ENCODE data around the gene AHNAK2.

DNA sequence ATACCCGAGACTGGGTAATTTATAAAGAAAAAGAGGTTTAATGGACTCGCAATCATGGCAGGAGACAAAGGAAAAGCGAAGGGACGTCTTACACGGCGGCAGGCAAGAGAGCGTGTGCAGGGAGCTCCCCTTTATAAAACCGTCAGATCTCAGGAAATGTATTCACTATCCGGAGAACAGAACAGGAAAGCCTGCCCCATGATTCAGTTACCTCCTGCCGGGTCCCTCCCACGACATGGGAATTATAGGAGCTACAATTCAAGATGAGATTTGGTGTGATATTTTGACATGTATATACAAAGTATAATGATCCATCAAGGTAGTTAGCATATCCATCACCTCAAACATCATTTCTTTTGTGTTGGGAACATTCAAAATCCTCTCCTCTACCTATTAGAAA is 45.0 kb upstream of the AHNAK2 start:
- TF ChIP-seq, protein P1, sequence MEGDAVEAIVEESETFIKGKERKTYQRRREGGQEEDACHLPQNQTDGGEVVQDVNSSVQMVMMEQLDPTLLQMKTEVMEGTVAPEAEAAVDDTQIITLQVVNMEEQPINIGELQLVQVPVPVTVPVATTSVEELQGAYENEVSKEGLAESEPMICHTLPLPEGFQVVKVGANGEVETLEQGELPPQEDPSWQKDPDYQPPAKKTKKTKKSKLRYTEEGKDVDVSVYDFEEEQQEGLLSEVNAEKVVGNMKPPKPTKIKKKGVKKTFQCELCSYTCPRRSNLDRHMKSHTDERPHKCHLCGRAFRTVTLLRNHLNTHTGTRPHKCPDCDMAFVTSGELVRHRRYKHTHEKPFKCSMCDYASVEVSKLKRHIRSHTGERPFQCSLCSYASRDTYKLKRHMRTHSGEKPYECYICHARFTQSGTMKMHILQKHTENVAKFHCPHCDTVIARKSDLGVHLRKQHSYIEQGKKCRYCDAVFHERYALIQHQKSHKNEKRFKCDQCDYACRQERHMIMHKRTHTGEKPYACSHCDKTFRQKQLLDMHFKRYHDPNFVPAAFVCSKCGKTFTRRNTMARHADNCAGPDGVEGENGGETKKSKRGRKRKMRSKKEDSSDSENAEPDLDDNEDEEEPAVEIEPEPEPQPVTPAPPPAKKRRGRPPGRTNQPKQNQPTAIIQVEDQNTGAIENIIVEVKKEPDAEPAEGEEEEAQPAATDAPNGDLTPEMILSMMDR (IDR thresholded peaks at IDR 0.05): no peak
- no peak for TF ChIP-seq POLR2A (IDR thresholded peaks at IDR 0.05)
